Upper lobe of left lung (tissue), 6 donors: ENCODE data around the gene A2ML1. TPM values are rescaled to one million over a fixed set of nuclear protein-coding genes. Genes with fewer than 3 reads are reported as not detected.
"Not testable (repeated sequence)": the region's sequence is repeated elsewhere in the genome, so short reads cannot be mapped to it uniquely, and the experiment has no call there.

Source experiments
- ATAC-seq, 2 donors: fragments of 200-7000 bp; cut with Tn5 transposase; one replicate each; pipeline ENCODE4 v1.9.1; 2022; ENCODE audit warnings: mild to moderate bottlenecking in 2 of 2, moderate library complexity in 2 of 2; ENCODE audit not compliant: low FRiP score in 2 of 2
- DNase-seq, 2 donors: peaks; one replicate each; pipeline ENCODE4 v3.0.0-alpha.2; 2019 to 2020
- H3K27ac ChIP-seq, 4 donors: fragments of 200-600 bp; sonication (generic); one replicate each; pipeline ENCODE4 v1.5.1; 2016 to 2019
- H3K27me3 ChIP-seq, 4 donors: fragments of 200-600 bp; sonication (generic); one replicate each; pipeline ENCODE4 v1.5.1; 2017 to 2019
- H3K36me3 ChIP-seq, 4 donors: fragments of 200-600 bp; sonication (generic); one replicate each; pipeline ENCODE4 v1.5.1; 2016 to 2019
- H3K4me1 ChIP-seq, 4 donors: fragments of 200-600 bp; sonication (generic); one replicate each; pipeline ENCODE4 v1.5.1; 2018 to 2019
- H3K4me3 ChIP-seq, 4 donors: fragments of 200-600 bp; sonication (generic); one replicate each; pipeline ENCODE4 v1.5.1; 2017 to 2019; ENCODE audit warnings: mild to moderate bottlenecking in 2 of 4, moderate library complexity in 1 of 4
- H3K9me3 ChIP-seq, 4 donors: fragments of 200-600 bp; sonication (generic); one replicate each; pipeline ENCODE4 v1.5.1; 2018 to 2019
- CTCF ChIP-seq, 6 experiments: fragments of 450-650 bp in 4 of 6; fragments of 200-600 bp in 2 of 6; sonication (generic) in 2 of 6; IDR thresholded peaks; one replicate each; pipeline ENCODE4 v1.5.1; 2016 to 2019; ENCODE audit warnings: antibody characterized with exemption in 6 of 6
- EP300 ChIP-seq, 4 donors: sonication (generic); formaldehyde crosslinking; IDR thresholded peaks; one replicate each; pipeline ENCODE4 v1.5.1; 2017; ENCODE audit warnings: antibody characterized with exemption in 4 of 4, control low read depth in 2 of 4
- POLR2A ChIP-seq, 4 donors: fragments of 450-650 bp; IDR thresholded peaks; one replicate each; pipeline ENCODE4 v1.5.1; 2016 to 2017; ENCODE audit warnings: antibody characterized with exemption in 4 of 4, mild to moderate bottlenecking in 2 of 4
- POLR2AphosphoS5 ChIP-seq, 2 donors: sonication (generic); formaldehyde crosslinking; IDR thresholded peaks; one replicate each; pipeline ENCODE4 v1.5.1; 2017; ENCODE audit warnings: antibody characterized with exemption in 2 of 2
- WGBS, 2 donors: methylation state at CpG; one replicate each; pipeline ENCODE4 v1.1.5; 2017 to 2018; 5-methylcytosine and 5-hydroxymethylcytosine counted together
- total RNA-seq, 6 donors: library from RNA; depleted of rRNA in 4 of 6; stranded (reverse); fragments of >200 nt in 4 of 6; gene quantifications; one replicate each; pipeline versions ENCODE4 v1.1.0 to v1.2.1, GENCODE V29; 2016 to 2021
- donor health status: DM: no; HTN: no; CAD: no; lungs with moderate emphysema.
- donor health status: DM: no; HTN: yes; CAD: no; lungs with severe emphysema.

The A2ML1 gene
- total RNA-seq, 6 donors from 2014 or later, result 0.13 to 0.15 TPM; not detected in 4

- no peak overlapping the region for H3K27ac ChIP-seq
- no peak overlapping the region for H3K4me3 ChIP-seq
- H3K4me1 ChIP-seq, result peaks cover 0 to 8% (median 5%) of the 10 kb centered on the region in 4 donors
- WGBS, 2 donors, result 66 to 81% methylated on average over 2 of the region's 2 CpGs
- TF ChIP-seq POLR2A (IDR thresholded peaks at IDR 0.05), result no peak
- no peak for TF ChIP-seq POLR2AphosphoS5 (IDR thresholded peaks at IDR 0.05)
- TF ChIP-seq CTCF (IDR thresholded peaks at IDR 0.05), result no peak
- TF ChIP-seq EP300 (IDR thresholded peaks at IDR 0.05), result no peak
- ATAC-seq, result no peak
- peaks cover 0 to 13% (median 7%) of the 10 kb centered on the region in 4 donors for H3K36me3 ChIP-seq
- H3K9me3 ChIP-seq, result no peaks in the 10 kb centered on the region
- H3K27me3 ChIP-seq, result no peaks in the 10 kb centered on the region
- DNase-seq, result no peak
Measured at GRCh38 chr12:8781381-8782127, 40.9 kb upstream of the A2ML1 start.

- Histone ChIP-seq H3K9me3 (no peaks in the 10 kb centered on the region), H3K4me3 (no peak overlapping the region), H3K27me3 (no peaks in the 10 kb centered on the region), H3K4me1 (peaks cover 0 to 6% (median 4%) of the 10 kb centered on the region in 4 donors), H3K36me3 (peaks cover 0 to 13% (median 7%) of the 10 kb centered on the region in 4 donors), H3K27ac (no peak overlapping the region)
- ATAC-seq, result no peak
- TF ChIP-seq POLR2AphosphoS5 (IDR thresholded peaks at IDR 0.05) (no peak), POLR2A (IDR thresholded peaks at IDR 0.05) (no peak), EP300 (IDR thresholded peaks at IDR 0.05) (no peak), CTCF (IDR thresholded peaks at IDR 0.05) (no peak)
- DNase-seq, result no peak
Measured at GRCh38 chr12:8784290-8784888, 38.0 kb upstream of the A2ML1 start.

- no peak for DNase-seq
- Histone ChIP-seq H3K9me3 (no peaks in the 10 kb centered on the region), H3K27ac (no peak overlapping the region), H3K4me3 (no peak overlapping the region), H3K4me1 (peaks cover 0 to 6% (median 4%) of the 10 kb centered on the region in 4 donors), H3K27me3 (no peaks in the 10 kb centered on the region), H3K36me3 (peaks cover 0 to 13% (median 7%) of the 10 kb centered on the region in 4 donors)
- no peak for ATAC-seq
- 74 to 75% methylated on average over 4 of the region's 4 CpGs for WGBS, 2 donors
- TF ChIP-seq CTCF (IDR thresholded peaks at IDR 0.05) (no peak), POLR2AphosphoS5 (IDR thresholded peaks at IDR 0.05) (no peak), POLR2A (IDR thresholded peaks at IDR 0.05) (no peak), EP300 (IDR thresholded peaks at IDR 0.05) (no peak)
Measured at GRCh38 chr12:8785499-8785898, 36.9 kb upstream of the A2ML1 start.

GRCh38 chr12:8787206-8787605, 35.2 kb upstream of the A2ML1 start:
- H3K27me3 ChIP-seq, ATAC-seq, H3K9me3 ChIP-seq, H3K4me1 ChIP-seq, H3K27ac ChIP-seq, H3K4me3 ChIP-seq: not testable (repeated sequence)
- peaks cover 0 to 13% (median 7%) of the 10 kb centered on the region in 4 donors for H3K36me3 ChIP-seq
- 93 to 98% methylated on average over 3 to 22 of the region's 28 CpGs for WGBS, 2 donors
- DNase-seq, result peak in 1 of 2 donors; percentile 65

- H3K4me3 ChIP-seq, ATAC-seq, H3K4me1 ChIP-seq, H3K27me3 ChIP-seq, H3K27ac ChIP-seq, DNase-seq, H3K9me3 ChIP-seq, H3K36me3 ChIP-seq: not testable (repeated sequence)
- WGBS, 2 donors, result 77% methylated on average over 11 of the region's 13 CpGs; no CpG with 5 or more reads in 1 of the 2 donors
Measured at GRCh38 chr12:8788706-8789105, 33.7 kb upstream of the A2ML1 start.

- H3K27ac ChIP-seq, H3K4me3 ChIP-seq, H3K36me3 ChIP-seq, H3K9me3 ChIP-seq, DNase-seq, H3K27me3 ChIP-seq, H3K4me1 ChIP-seq, ATAC-seq: not testable (repeated sequence)
- 85 to 89% methylated on average over 11 to 13 of the region's 13 CpGs for WGBS, 2 donors
Measured at GRCh38 chr12:8789341-8790013, 32.9 kb upstream of the A2ML1 start.

GRCh38 chr12:8793226-8793625, 29.2 kb upstream of the A2ML1 start:
- peak in 1 of 2 donors; percentile 30 for DNase-seq
- H3K4me3 ChIP-seq, H3K9me3 ChIP-seq, H3K36me3 ChIP-seq, H3K27me3 ChIP-seq, ATAC-seq, H3K27ac ChIP-seq, H3K4me1 ChIP-seq: not testable (repeated sequence)
- 54 to 72% methylated on average over 2 to 4 of the region's 4 CpGs for WGBS, 2 donors

GRCh38 chr12:8794611-8795010, 27.8 kb upstream of the A2ML1 start:
- ATAC-seq, H3K27me3 ChIP-seq, H3K4me1 ChIP-seq, H3K4me3 ChIP-seq, H3K27ac ChIP-seq, H3K9me3 ChIP-seq, H3K36me3 ChIP-seq: not testable (repeated sequence)
- DNase-seq, result peak in 1 of 2 donors; percentile 73
- 95% methylated on average over 10 of the region's 21 CpGs; no CpG with 5 or more reads in 1 of the 2 donors for WGBS, 2 donors
